Lung (tissue), 12 donors: ENCODE results near the gene AFP. TPM values are rescaled to one million over a fixed set of nuclear protein-coding genes. Genes with fewer than 3 reads are reported as not detected.

Source experiments
- ATAC-seq: fragments of 200-7000 bp; cut with Tn5 transposase; one replicate; pipeline ENCODE4 v1.9.1; 2020; ENCODE audit warnings: moderate number of reproducible peaks; ENCODE audit not compliant: insufficient read depth, low FRiP score
- DNase-seq, 3 donors: peaks; one replicate each; pipeline ENCODE4 v3.0.0-alpha.2; 2013 to 2017
- H3K27ac ChIP-seq, 2 donors: one replicate each; pipeline ENCODE4 v1.5.1; 2013; ENCODE audit warnings: mild to moderate bottlenecking in 2 of 2, moderate library complexity in 2 of 2, control low read depth in 1 of 2, inconsistent platforms in 1 of 2, low read depth in 1 of 2, low read length in 1 of 2
- H3K27me3 ChIP-seq, 3 donors: one replicate each; pipeline ENCODE4 v1.5.1; 2013; ENCODE audit warnings: low read length in 2 of 3; ENCODE audit not compliant: control insufficient read depth in 3 of 3, insufficient read depth in 3 of 3
- H3K36me3 ChIP-seq, 4 donors: one replicate each; pipeline ENCODE4 v1.5.1; 2013; ENCODE audit warnings: low read length in 4 of 4, mild to moderate bottlenecking in 1 of 4, moderate library complexity in 1 of 4; ENCODE audit not compliant: control insufficient read depth in 4 of 4, insufficient read depth in 4 of 4
- H3K4me1 ChIP-seq, 5 donors: one replicate each; pipeline ENCODE4 v1.5.1; 2013; ENCODE audit warnings: low read length in 5 of 5, mild to moderate bottlenecking in 2 of 5, moderate library complexity in 1 of 5; ENCODE audit not compliant: control insufficient read depth in 5 of 5, insufficient read depth in 5 of 5
- H3K4me3 ChIP-seq: one replicate; pipeline ENCODE4 v1.5.1; 2013; ENCODE audit warnings: mild to moderate bottlenecking, control low read depth, moderate library complexity
- H3K9ac ChIP-seq, 2 donors: one replicate each; pipeline ENCODE4 v1.5.1; 2013; ENCODE audit warnings: low read length in 2 of 2, control low read depth in 1 of 2; ENCODE audit not compliant: insufficient read depth in 1 of 2
- H3K9me3 ChIP-seq, 4 donors: one replicate each; pipeline ENCODE4 v1.5.1; 2013; ENCODE audit warnings: low read length in 3 of 4, mild to moderate bottlenecking in 1 of 4, moderate library complexity in 1 of 4; ENCODE audit not compliant: control insufficient read depth in 4 of 4, insufficient read depth in 3 of 4
- WGBS, 2 donors: extraction: QIAGEN DNeasy Blood & Tissue Kit; methylation state at CpG; one replicate each; pipeline ENCODE4 v1.1.7; 2013; 5-methylcytosine and 5-hydroxymethylcytosine counted together
- polyA plus RNA-seq, 2 donors: library from polyadenylated mRNA; stranded (reverse); fragments of 200-250 nt; gene quantifications; one replicate each; pipeline ENCODE4 v1.2.1, GENCODE V29; 2013
- total RNA-seq, 2 donors: library from RNA; depleted of rRNA in 1 of 2; stranded (reverse); fragments of >200 nt in 1 of 2; gene quantifications; one replicate each; pipeline ENCODE4 v1.2.1, GENCODE V29; 2014 to 2021
- TF ChIP-seq, protein P1 (sequence below): IDR thresholded peaks from 2 replicates; pipeline ENCODE4 v1.5.1; 2012; ENCODE audit warnings: mild to moderate bottlenecking; ENCODE audit errors: control extremely low read depth, extremely low read depth
- donor health status: control.
- donor health status: control.
- donor health status: Bipolar disorder and iron deficiency.
- donor health status: healthy.
- donor health status: DM: yes; HTN: yes; CAD: no.

Gene AFP
- total and polyA plus RNA-seq, 4 donors, result 0.11 to 1.3 TPM; not detected in 2

DNA sequence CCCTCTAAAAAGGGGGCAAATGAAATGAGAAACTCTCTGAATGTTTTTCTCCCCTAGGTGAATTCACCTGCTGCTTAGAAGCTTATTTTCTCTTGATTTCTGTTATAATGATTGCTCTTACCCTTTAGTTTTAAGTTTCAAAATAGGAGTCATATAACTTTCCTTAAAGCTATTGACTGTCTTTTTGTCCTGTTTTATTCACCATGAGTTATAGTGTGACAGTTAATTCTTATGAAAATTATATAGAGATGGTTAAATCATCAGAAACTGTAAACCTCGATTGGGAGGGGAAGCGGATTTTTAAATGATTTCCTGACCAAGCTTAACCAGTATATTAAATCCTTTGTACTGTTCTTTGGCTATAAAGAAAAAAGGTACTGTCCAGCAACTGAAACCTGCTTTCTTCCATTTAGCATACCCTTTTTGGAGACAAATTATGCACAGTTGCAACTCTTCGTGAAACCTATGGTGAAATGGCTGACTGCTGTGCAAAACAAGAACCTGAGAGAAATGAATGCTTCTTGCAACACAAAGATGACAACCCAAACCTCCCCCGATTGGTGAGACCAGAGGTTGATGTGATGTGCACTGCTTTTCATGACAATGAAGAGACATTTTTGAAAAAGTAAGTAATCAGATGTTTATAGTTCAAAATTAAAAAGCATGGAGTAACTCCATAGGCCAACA lies 27.7 kb upstream of the AFP start:
- TF ChIP-seq, protein P1, sequence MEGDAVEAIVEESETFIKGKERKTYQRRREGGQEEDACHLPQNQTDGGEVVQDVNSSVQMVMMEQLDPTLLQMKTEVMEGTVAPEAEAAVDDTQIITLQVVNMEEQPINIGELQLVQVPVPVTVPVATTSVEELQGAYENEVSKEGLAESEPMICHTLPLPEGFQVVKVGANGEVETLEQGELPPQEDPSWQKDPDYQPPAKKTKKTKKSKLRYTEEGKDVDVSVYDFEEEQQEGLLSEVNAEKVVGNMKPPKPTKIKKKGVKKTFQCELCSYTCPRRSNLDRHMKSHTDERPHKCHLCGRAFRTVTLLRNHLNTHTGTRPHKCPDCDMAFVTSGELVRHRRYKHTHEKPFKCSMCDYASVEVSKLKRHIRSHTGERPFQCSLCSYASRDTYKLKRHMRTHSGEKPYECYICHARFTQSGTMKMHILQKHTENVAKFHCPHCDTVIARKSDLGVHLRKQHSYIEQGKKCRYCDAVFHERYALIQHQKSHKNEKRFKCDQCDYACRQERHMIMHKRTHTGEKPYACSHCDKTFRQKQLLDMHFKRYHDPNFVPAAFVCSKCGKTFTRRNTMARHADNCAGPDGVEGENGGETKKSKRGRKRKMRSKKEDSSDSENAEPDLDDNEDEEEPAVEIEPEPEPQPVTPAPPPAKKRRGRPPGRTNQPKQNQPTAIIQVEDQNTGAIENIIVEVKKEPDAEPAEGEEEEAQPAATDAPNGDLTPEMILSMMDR, result no peak
- Histone ChIP-seq H3K4me3 (no peak overlapping the region), H3K9me3 (no peaks in the 10 kb centered on the region), H3K4me1 (no peaks in the 10 kb centered on the region), H3K27ac (no peak overlapping the region), H3K27me3 (no peaks in the 10 kb centered on the region), H3K36me3 (no peaks in the 10 kb centered on the region), H3K9ac (no peak overlapping the region)
- DNase-seq (no peak), ATAC-seq (no peak)
- 80% methylated on average over 4 of the region's 4 CpGs for WGBS, 2 donors

DNA sequence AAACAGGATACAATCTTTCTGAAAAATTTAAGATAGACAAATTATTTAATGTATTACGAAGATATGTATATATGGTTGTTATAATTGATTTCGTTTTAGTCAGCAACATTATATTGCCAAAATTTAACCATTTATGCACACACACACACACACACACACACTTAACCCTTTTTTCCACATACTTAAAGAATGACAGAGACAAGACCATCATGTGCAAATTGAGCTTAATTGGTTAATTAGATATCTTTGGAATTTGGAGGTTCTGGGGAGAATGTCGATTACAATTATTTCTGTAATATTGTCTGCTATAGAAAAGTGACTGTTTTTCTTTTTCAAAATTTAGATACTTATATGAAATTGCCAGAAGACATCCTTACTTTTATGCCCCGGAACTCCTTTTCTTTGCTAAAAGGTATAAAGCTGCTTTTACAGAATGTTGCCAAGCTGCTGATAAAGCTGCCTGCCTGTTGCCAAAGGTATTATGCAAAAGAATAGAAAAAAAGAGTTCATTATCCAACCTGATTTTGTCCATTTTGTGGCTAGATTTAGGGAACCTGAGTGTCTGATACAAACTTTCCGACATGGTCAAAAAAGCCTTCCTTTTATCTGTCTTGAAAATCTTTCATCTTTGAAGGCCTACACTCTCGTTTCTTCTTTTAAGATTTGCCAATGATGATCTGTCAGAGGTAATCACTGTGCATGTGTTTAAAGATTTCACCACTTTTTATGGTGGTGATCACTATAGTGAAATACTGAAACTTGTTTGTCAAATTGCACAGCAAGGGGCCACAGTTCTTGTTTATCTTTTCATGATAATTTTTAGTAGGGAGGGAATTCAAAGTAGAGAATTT lies 26.8 kb upstream of the AFP start:
- no peak overlapping the region for H3K9ac ChIP-seq
- H3K4me1 ChIP-seq, result no peaks in the 10 kb centered on the region
- DNase-seq (no peak), ATAC-seq (no peak)
- H3K36me3 ChIP-seq, result no peaks in the 10 kb centered on the region
- no peaks in the 10 kb centered on the region for H3K9me3 ChIP-seq
- H3K27ac ChIP-seq, result no peak overlapping the region
- H3K27me3 ChIP-seq, result no peaks in the 10 kb centered on the region
- no peak overlapping the region for H3K4me3 ChIP-seq
- 79 to 80% methylated on average over 6 of the region's 6 CpGs for WGBS, 2 donors
- TF ChIP-seq, protein P1, result no peak

DNA sequence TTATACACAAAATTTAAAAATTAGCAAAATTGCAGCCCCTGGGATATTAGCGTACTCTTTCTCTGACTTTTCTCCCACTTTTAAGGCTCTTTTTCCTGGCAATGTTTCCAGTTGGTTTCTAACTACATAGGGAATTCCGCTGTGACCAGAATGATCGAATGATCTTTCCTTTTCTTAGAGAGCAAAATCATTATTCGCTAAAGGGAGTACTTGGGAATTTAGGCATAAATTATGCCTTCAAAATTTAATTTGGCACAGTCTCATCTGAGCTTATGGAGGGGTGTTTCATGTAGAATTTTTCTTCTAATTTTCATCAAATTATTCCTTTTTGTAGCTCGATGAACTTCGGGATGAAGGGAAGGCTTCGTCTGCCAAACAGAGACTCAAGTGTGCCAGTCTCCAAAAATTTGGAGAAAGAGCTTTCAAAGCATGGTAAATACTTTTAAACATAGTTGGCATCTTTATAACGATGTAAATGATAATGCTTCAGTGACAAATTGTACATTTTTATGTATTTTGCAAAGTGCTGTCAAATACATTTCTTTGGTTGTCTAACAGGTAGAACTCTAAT lies 26.0 kb upstream of the AFP start:
- no peak overlapping the region for H3K4me3 ChIP-seq
- H3K9me3 ChIP-seq, result no peaks in the 10 kb centered on the region
- 92 to 94% methylated on average over 8 of the region's 8 CpGs for WGBS, 2 donors
- H3K27me3 ChIP-seq, result no peaks in the 10 kb centered on the region
- H3K9ac ChIP-seq, result no peak overlapping the region
- no peaks in the 10 kb centered on the region for H3K36me3 ChIP-seq
- TF ChIP-seq, protein P1, result no peak
- ATAC-seq (no peak), DNase-seq (no peak)
- no peaks in the 10 kb centered on the region for H3K4me1 ChIP-seq
- H3K27ac ChIP-seq, result no peak overlapping the region
